Esophagus muscularis mucosa (tissue), 4 donors: ENCODE results near the gene FLRT1. TPM values are rescaled to one million over a fixed set of nuclear protein-coding genes. Genes with fewer than 3 reads are reported as not detected.

Source experiments
- DNase-seq: peaks from one replicate; pipeline ENCODE4 v3.0.0-alpha.2; 2017; ENCODE audit errors: extremely low spot score
- H3K27ac ChIP-seq, 4 donors: fragments of 200-600 bp; sonication (generic); replicated peaks in 1 of 4; 1 replicate in 3 of 4; 2 replicates in 1 of 4; pipeline ENCODE4 v1.5.1; 2016 to 2019; ENCODE audit warnings: mild to moderate bottlenecking in 1 of 4
- H3K27me3 ChIP-seq, 4 donors: fragments of 200-600 bp; sonication (generic); one replicate each; pipeline versions ENCODE4 v1.5.1 to v1.6.0; 2016 to 2019
- H3K36me3 ChIP-seq, 4 donors: fragments of 200-600 bp; sonication (generic); one replicate each; pipeline ENCODE4 v1.5.1; 2016 to 2019
- H3K4me1 ChIP-seq, 4 donors: fragments of 200-600 bp; sonication (generic); one replicate each; pipeline ENCODE4 v1.5.1; 2016 to 2019
- H3K4me3 ChIP-seq, 4 donors: fragments of 200-600 bp; sonication (generic); 1 replicate in 2 of 4; 2 replicates in 2 of 4; pipeline ENCODE4 v1.5.1; 2016 to 2019; ENCODE audit warnings: mild to moderate bottlenecking in 4 of 4, moderate library complexity in 1 of 4
- H3K9me3 ChIP-seq, 4 donors: fragments of 200-600 bp; sonication (generic); 1 replicate in 3 of 4; 2 replicates in 1 of 4; pipeline ENCODE4 v1.5.1; 2016 to 2019
- CTCF ChIP-seq, 3 experiments: fragments of 200-600 bp in 2 of 3; fragments of 450-650 bp in 1 of 3; sonication (generic) in 2 of 3; IDR thresholded peaks; one replicate each; pipeline ENCODE4 v1.5.1; 2017 to 2019; ENCODE audit warnings: antibody characterized with exemption in 3 of 3, mild to moderate bottlenecking in 2 of 3, moderate library complexity in 1 of 3
- EP300 ChIP-seq: sonication (generic); formaldehyde crosslinking; IDR thresholded peaks from one replicate; pipeline ENCODE4 v1.6.1; 2017; ENCODE audit warnings: antibody characterized with exemption
- POLR2A ChIP-seq: fragments of 450-650 bp; IDR thresholded peaks from one replicate; pipeline ENCODE4 v1.6.1; 2017; ENCODE audit warnings: antibody characterized with exemption, moderate library complexity, mild to moderate bottlenecking, low read depth
- POLR2AphosphoS5 ChIP-seq, 2 donors: sonication (generic); formaldehyde crosslinking; IDR thresholded peaks; one replicate each; pipeline ENCODE4 v1.6.1; 2017; ENCODE audit warnings: antibody characterized with exemption in 2 of 2
- WGBS: methylation state at CpG from one replicate; pipeline ENCODE4 v1.1.5; 2018; 5-methylcytosine and 5-hydroxymethylcytosine counted together
- intact Hi-C: fragments of 100-400 bp; cut with DNase I; formaldehyde crosslinking; loops from one replicate; pipeline ENCODE4 v1.15.1; 2023
- total RNA-seq, 4 donors: library from RNA; depleted of rRNA; stranded (reverse); fragments of >200 nt; gene quantifications; one replicate each; pipeline versions ENCODE4 v1.1.0 to v1.2.1, GENCODE V29; 2016

Gene FLRT1
- total RNA-seq, 4 donors from 2014 or later, result 2.1 to 5.0 (median 3.1) TPM

- H3K9me3 ChIP-seq, result no peaks in the 10 kb centered on the region
- WGBS, result 3% methylated on average over 26 of the region's 27 CpGs
- no peak for DNase-seq
- intact Hi-C loops, result no loop called here
- peaks cover 0 to 9% (median 0%) of the 10 kb centered on the region in 4 donors for H3K27me3 ChIP-seq
- peaks cover 19 to 30% (median 24%) of the 10 kb centered on the region in 4 donors for H3K4me1 ChIP-seq
- peak overlapping the region in 3 of 4 donors; percentile 30 to 49 (median 39) for H3K27ac ChIP-seq
- H3K4me3 ChIP-seq, result peak overlapping the region; percentile 48 to 56 (median 52)
- no peaks in the 10 kb centered on the region for H3K36me3 ChIP-seq
- TF ChIP-seq EP300 (no peak), POLR2A (no peak), CTCF (IDR thresholded peaks at IDR 0.05) (no peak), POLR2AphosphoS5 (IDR thresholded peaks at IDR 0.05) (no peak)
Measured at GRCh38 chr11:64007160-64007628, 28.5 kb upstream of the FLRT1 start.

DNA sequence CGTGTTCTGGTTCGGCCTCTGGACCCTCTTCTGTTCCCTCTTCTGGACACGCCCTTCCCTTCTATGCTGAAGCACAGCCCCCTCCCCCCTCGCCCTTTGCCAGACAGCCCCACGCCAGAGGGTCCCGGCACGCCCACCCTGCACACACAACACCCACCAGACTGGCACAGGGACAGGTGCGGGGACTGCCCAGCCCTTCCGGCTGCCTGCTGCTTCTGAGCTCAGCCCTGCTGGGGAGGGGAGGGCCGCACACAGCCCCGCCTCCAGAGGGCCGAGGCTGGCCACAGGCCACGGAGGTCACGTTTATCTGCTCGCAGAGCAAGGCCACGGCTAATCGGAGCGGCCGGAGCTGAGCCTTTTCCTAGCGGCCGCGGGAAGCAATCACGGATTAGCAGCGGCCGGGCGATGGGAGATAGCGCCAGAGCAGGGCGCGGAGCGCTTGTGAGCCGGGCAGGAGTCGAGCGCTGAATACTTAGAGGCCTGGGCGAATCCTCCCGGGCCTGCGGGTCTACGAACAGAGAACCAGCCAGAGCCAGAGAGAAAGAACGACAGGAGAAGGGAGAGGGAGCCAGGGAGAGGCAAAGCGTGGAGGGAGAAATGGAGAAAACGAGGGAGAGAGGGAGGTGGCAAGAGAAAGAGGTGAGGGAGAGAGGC is 28.0 kb upstream of the FLRT1 start:
- intact Hi-C loops, result no loop called here
- TF ChIP-seq POLR2A, result no peak
- peak in 1 of 3 experiments; percentile 38 for TF ChIP-seq CTCF (IDR thresholded peaks at IDR 0.05)
- TF ChIP-seq POLR2AphosphoS5 (IDR thresholded peaks at IDR 0.05), result peak in 1 of 2 donors; percentile 21
- TF ChIP-seq EP300, result no peak
- H3K9me3 ChIP-seq, result no peaks in the 10 kb centered on the region
- WGBS, result 13% methylated on average over 25 of the region's 40 CpGs
- peak overlapping the region; percentile 48 to 56 (median 52) for H3K4me3 ChIP-seq
- H3K27me3 ChIP-seq, result peaks cover 0 to 9% (median 0%) of the 10 kb centered on the region in 4 donors
- no peaks in the 10 kb centered on the region for H3K36me3 ChIP-seq
- H3K4me1 ChIP-seq, result peaks cover 17 to 24% (median 20%) of the 10 kb centered on the region in 4 donors
- peak overlapping the region; percentile 30 to 51 (median 44) for H3K27ac ChIP-seq
- DNase-seq, result peak; percentile 93

GRCh38 chr11:64008283-64008913 is 27.3 kb upstream of the FLRT1 start:
- Histone ChIP-seq H3K27me3 (peaks cover 0 to 9% (median 0%) of the 10 kb centered on the region in 4 donors), H3K4me1 (peaks cover 17 to 24% (median 19%) of the 10 kb centered on the region in 4 donors), H3K9me3 (no peaks in the 10 kb centered on the region), H3K4me3 (peak overlapping the region in 3 of 4 donors; percentile 48 to 56 (median 54)), H3K27ac (peak overlapping the region in 3 of 4 donors; percentile 39 to 51 (median 49)), H3K36me3 (no peaks in the 10 kb centered on the region)
- WGBS, result 93% methylated on average over 19 of the region's 26 CpGs
- no peak for DNase-seq
- no peak for TF ChIP-seq POLR2A
- intact Hi-C loops, result no loop called here

DNA sequence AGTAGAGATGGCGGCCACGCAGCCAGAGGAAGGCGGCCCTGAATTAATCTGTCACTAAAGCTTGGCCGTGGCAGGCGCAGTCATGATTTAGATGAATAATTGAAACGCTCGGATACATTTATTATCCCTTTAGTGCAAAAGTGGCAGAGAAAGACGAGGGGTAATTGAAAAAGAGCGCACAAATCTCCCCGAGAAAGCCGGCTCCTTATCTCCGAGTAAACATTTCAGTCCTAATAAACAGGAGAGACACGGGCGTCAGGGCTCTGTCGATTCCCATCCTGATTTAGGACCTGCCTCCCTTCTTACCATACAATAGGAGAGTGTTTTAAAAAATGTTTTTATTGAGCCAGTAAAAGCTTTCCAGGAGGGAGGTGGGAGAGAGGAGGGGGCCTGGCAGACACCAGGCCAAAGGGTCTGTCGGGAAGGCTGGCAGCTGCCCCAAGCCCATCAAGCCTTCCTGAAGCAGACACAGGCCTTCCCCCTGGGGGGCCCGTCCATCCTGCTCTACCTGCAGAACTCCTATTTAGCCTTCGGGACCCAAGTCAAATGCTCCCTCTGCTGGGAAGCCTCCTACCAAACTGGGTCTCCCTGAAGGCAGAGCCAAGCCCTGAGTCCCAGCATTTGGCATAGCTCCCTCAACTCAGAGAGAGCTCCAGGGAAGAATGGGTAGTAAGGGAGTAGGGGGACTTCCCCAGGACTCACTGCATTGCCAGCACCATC is 26.7 kb upstream of the FLRT1 start:
- 91% methylated on average over 18 of the region's 18 CpGs for WGBS
- DNase-seq, result no peak

More for the DNA sequence above, 26.7 kb upstream of the FLRT1 start:
- intact Hi-C loops, result no loop called here
- Histone ChIP-seq H3K36me3 (no peaks in the 10 kb centered on the region), H3K27ac (no peak overlapping the region), H3K27me3 (peaks cover 0 to 9% (median 0%) of the 10 kb centered on the region in 4 donors), H3K9me3 (no peaks in the 10 kb centered on the region), H3K4me1 (peaks cover 17 to 24% (median 19%) of the 10 kb centered on the region in 4 donors), H3K4me3 (no peak overlapping the region)
- TF ChIP-seq EP300, result no peak
- TF ChIP-seq POLR2A, result no peak
- no peak for TF ChIP-seq CTCF (IDR thresholded peaks at IDR 0.05)
- no peak for TF ChIP-seq POLR2AphosphoS5 (IDR thresholded peaks at IDR 0.05)
